ENCODE data around the gene KMT5C.

KMT5C gene

GRCh38 chr19:55304980-55305379 is 34.7 kb upstream of the KMT5C start:
- no peak overlapping the region for H3K14ac ChIP-seq (ENCODE audit: low read length in 2 of 2)
- 89% methylated on average over 13 of the region's 14 CpGs for WGBS

GRCh38 chr19:55305491-55305890 is 34.2 kb upstream of the KMT5C start:
- peaks cover 46 to 66% of the 10 kb centered on the region in 2 experiments for H3K36me3 ChIP-seq (ENCODE audit: control insufficient read depth in 1 of 2, insufficient read depth in 2 of 2, low read depth in 1 of 2, low read length in 2 of 2)
- no peak overlapping the region for H2BK5ac ChIP-seq (ENCODE audit: low read depth, low read length, poor library complexity, severe bottlenecking)
- no peak overlapping the region for H3K18ac ChIP-seq (ENCODE audit: low read depth in 1 of 2, low read length in 2 of 2)
- peak; percentile 30 for DNase-seq
- H2BK120ac ChIP-seq (ENCODE audit: low read depth, low read length), result no peak overlapping the region
- no peak overlapping the region for H3K14ac ChIP-seq (ENCODE audit: low read length in 2 of 2)
- H3K4me1 ChIP-seq (ENCODE audit: control insufficient read depth, insufficient read depth, low read depth, low read length), result peaks cover 11% of the 10 kb centered on the region
- no peak overlapping the region for H2BK15ac ChIP-seq (ENCODE audit: low read depth, poor library complexity, severe bottlenecking)
- no peak overlapping the region for H3K4me2 ChIP-seq (ENCODE audit: low read length, poor library complexity, severe bottlenecking)
- H3K79me1 ChIP-seq (replicated peaks; ENCODE audit: low read length, poor library complexity, severe bottlenecking), result no peaks in the 10 kb centered on the region
- H3K23ac ChIP-seq (ENCODE audit: low read length in 2 of 2), result no peak overlapping the region
- H2BK12ac ChIP-seq (ENCODE audit: low read length in 2 of 2), result no peak overlapping the region
- no peak overlapping the region for H2AK5ac ChIP-seq (ENCODE audit: low read length, severe bottlenecking)
- H3K9ac ChIP-seq (ENCODE audit: low read length), result no peak overlapping the region
- H4K8ac ChIP-seq (ENCODE audit: low read length), result no peak overlapping the region
- H3K9me3 ChIP-seq (ENCODE audit: control insufficient read depth, low read length), result no peaks in the 10 kb centered on the region
- H4K91ac ChIP-seq (ENCODE audit: low read length), result no peak overlapping the region
- H2AFZ ChIP-seq (ENCODE audit: low read depth, low read length), result no peak overlapping the region
- 83% methylated on average over 9 of the region's 9 CpGs for whole genome bisulfite sequencing
- no peak overlapping the region for H3K27ac ChIP-seq (ENCODE audit: low read length, poor library complexity, severe bottlenecking)
- no peak overlapping the region for H3K4ac ChIP-seq (ENCODE audit: low read depth in 1 of 2, low read length in 2 of 2)
- H3K4me3 ChIP-seq (ENCODE audit: insufficient read depth in 1 of 2, low read depth in 1 of 2, low read length in 2 of 2), result no peak overlapping the region
- no peaks in the 10 kb centered on the region for H3K27me3 ChIP-seq (ENCODE audit: control insufficient read depth in 1 of 2, insufficient read depth in 1 of 2, low read length in 2 of 2)

More at GRCh38 chr19:55304980-55305379, 34.7 kb upstream of the KMT5C start:
- H3K4me3 ChIP-seq (ENCODE audit: insufficient read depth in 1 of 2, low read depth in 1 of 2, low read length in 2 of 2), result no peak overlapping the region
- H2BK120ac ChIP-seq (ENCODE audit: low read depth, low read length), result no peak overlapping the region
- H2BK12ac ChIP-seq (ENCODE audit: low read length in 2 of 2), result no peak overlapping the region
- no peak overlapping the region for H4K91ac ChIP-seq (ENCODE audit: low read length)
- H3K9me3 ChIP-seq (ENCODE audit: control insufficient read depth, low read length), result no peaks in the 10 kb centered on the region
- no peak for DNase-seq
- no peak overlapping the region for H4K8ac ChIP-seq (ENCODE audit: low read length)
- no peak overlapping the region for H2AK5ac ChIP-seq (ENCODE audit: low read length, severe bottlenecking)
- peaks cover 11% of the 10 kb centered on the region for H3K4me1 ChIP-seq (ENCODE audit: control insufficient read depth, insufficient read depth, low read depth, low read length)
- H3K9ac ChIP-seq (ENCODE audit: low read length), result no peak overlapping the region
- no peak overlapping the region for H3K27ac ChIP-seq (ENCODE audit: low read length, poor library complexity, severe bottlenecking)
- H3K23ac ChIP-seq (ENCODE audit: low read length in 2 of 2), result no peak overlapping the region
- H3K27me3 ChIP-seq (ENCODE audit: control insufficient read depth in 1 of 2, insufficient read depth in 1 of 2, low read length in 2 of 2), result no peaks in the 10 kb centered on the region
- H3K18ac ChIP-seq (ENCODE audit: low read depth in 1 of 2, low read length in 2 of 2), result no peak overlapping the region
- H3K4me2 ChIP-seq (ENCODE audit: low read length, poor library complexity, severe bottlenecking), result no peak overlapping the region
- no peak overlapping the region for H2BK5ac ChIP-seq (ENCODE audit: low read depth, low read length, poor library complexity, severe bottlenecking)
- H3K4ac ChIP-seq (ENCODE audit: low read depth in 1 of 2, low read length in 2 of 2), result no peak overlapping the region
- H2BK15ac ChIP-seq (ENCODE audit: low read depth, poor library complexity, severe bottlenecking), result no peak overlapping the region
- no peak overlapping the region for H2AFZ ChIP-seq (ENCODE audit: low read depth, low read length)
- peaks cover 46 to 63% of the 10 kb centered on the region in 2 experiments for H3K36me3 ChIP-seq (ENCODE audit: control insufficient read depth in 1 of 2, insufficient read depth in 2 of 2, low read depth in 1 of 2, low read length in 2 of 2)
- H3K79me1 ChIP-seq (replicated peaks; ENCODE audit: low read length, poor library complexity, severe bottlenecking), result no peaks in the 10 kb centered on the region

- Histone ChIP-seq H3K27me3 (ENCODE audit: control insufficient read depth in 1 of 2, insufficient read depth in 1 of 2, low read length in 2 of 2) (no peaks in the 10 kb centered on the region), H4K8ac (ENCODE audit: low read length) (no peak overlapping the region), H3K4me2 (ENCODE audit: low read length, poor library complexity, severe bottlenecking) (no peak overlapping the region), H3K14ac (ENCODE audit: low read length in 2 of 2) (no peak overlapping the region), H4K91ac (ENCODE audit: low read length) (no peak overlapping the region), H2AFZ (ENCODE audit: low read depth, low read length) (no peak overlapping the region), H2AK5ac (ENCODE audit: low read length, severe bottlenecking) (no peak overlapping the region), H3K4me1 (ENCODE audit: control insufficient read depth, insufficient read depth, low read depth, low read length) (peaks cover 11% of the 10 kb centered on the region), H2BK5ac (ENCODE audit: low read depth, low read length, poor library complexity, severe bottlenecking) (no peak overlapping the region), H2BK12ac (ENCODE audit: low read length in 2 of 2) (no peak overlapping the region), H3K36me3 (ENCODE audit: control insufficient read depth in 1 of 2, insufficient read depth in 2 of 2, low read depth in 1 of 2, low read length in 2 of 2) (peaks cover 46 to 68% of the 10 kb centered on the region in 2 experiments), H3K79me1 (replicated peaks; ENCODE audit: low read length, poor library complexity, severe bottlenecking) (no peaks in the 10 kb centered on the region), H3K23ac (ENCODE audit: low read length in 2 of 2) (no peak overlapping the region), H3K4me3 (ENCODE audit: insufficient read depth in 1 of 2, low read depth in 1 of 2, low read length in 2 of 2) (no peak overlapping the region), H2BK120ac (ENCODE audit: low read depth, low read length) (no peak overlapping the region), H3K18ac (ENCODE audit: low read depth in 1 of 2, low read length in 2 of 2) (no peak overlapping the region), H3K4ac (ENCODE audit: low read depth in 1 of 2, low read length in 2 of 2) (no peak overlapping the region), H3K27ac (ENCODE audit: low read length, poor library complexity, severe bottlenecking) (no peak overlapping the region), H2BK15ac (ENCODE audit: low read depth, poor library complexity, severe bottlenecking) (no peak overlapping the region), H3K9me3 (ENCODE audit: control insufficient read depth, low read length) (no peaks in the 10 kb centered on the region), H3K9ac (ENCODE audit: low read length) (no peak overlapping the region)
- 93% methylated on average over 17 of the region's 17 CpGs for WGBS
- DNase-seq, result no peak
These were observed 33.6 kb upstream of the KMT5C start for GRCh38 chr19:55305983-55306562.

GRCh38 chr19:55306712-55307111 is 33.0 kb upstream of the KMT5C start:
- peaks cover 46 to 73% of the 10 kb centered on the region in 2 experiments for H3K36me3 ChIP-seq (ENCODE audit: control insufficient read depth in 1 of 2, insufficient read depth in 2 of 2, low read depth in 1 of 2, low read length in 2 of 2)
- WGBS, result 84% methylated on average over 2 of the region's 3 CpGs
- no peak for DNase-seq
- no peak overlapping the region for H3K4me3 ChIP-seq (ENCODE audit: insufficient read depth in 1 of 2, low read depth in 1 of 2, low read length in 2 of 2)
- no peak overlapping the region for H3K18ac ChIP-seq (ENCODE audit: low read depth in 1 of 2, low read length in 2 of 2)
- H3K9ac ChIP-seq (ENCODE audit: low read length), result no peak overlapping the region
- no peak overlapping the region for H2BK15ac ChIP-seq (ENCODE audit: low read depth, poor library complexity, severe bottlenecking)
- no peak overlapping the region for H2AK5ac ChIP-seq (ENCODE audit: low read length, severe bottlenecking)
- no peak overlapping the region for H3K4me2 ChIP-seq (ENCODE audit: low read length, poor library complexity, severe bottlenecking)
- H2BK12ac ChIP-seq (ENCODE audit: low read length in 2 of 2), result no peak overlapping the region
- no peak overlapping the region for H2AFZ ChIP-seq (ENCODE audit: low read depth, low read length)
- no peak overlapping the region for H3K4ac ChIP-seq (ENCODE audit: low read depth in 1 of 2, low read length in 2 of 2)
- H2BK120ac ChIP-seq (ENCODE audit: low read depth, low read length), result no peak overlapping the region
- no peaks in the 10 kb centered on the region for H3K9me3 ChIP-seq (ENCODE audit: control insufficient read depth, low read length)
- H3K27ac ChIP-seq (ENCODE audit: low read length, poor library complexity, severe bottlenecking), result no peak overlapping the region
- H2BK5ac ChIP-seq (ENCODE audit: low read depth, low read length, poor library complexity, severe bottlenecking), result no peak overlapping the region
- H3K27me3 ChIP-seq (ENCODE audit: control insufficient read depth in 1 of 2, insufficient read depth in 1 of 2, low read length in 2 of 2), result no peaks in the 10 kb centered on the region
- no peaks in the 10 kb centered on the region for H3K79me1 ChIP-seq (replicated peaks; ENCODE audit: low read length, poor library complexity, severe bottlenecking)
- H3K23ac ChIP-seq (ENCODE audit: low read length in 2 of 2), result no peak overlapping the region
- H3K14ac ChIP-seq (ENCODE audit: low read length in 2 of 2), result no peak overlapping the region
- H3K4me1 ChIP-seq (ENCODE audit: control insufficient read depth, insufficient read depth, low read depth, low read length), result peaks cover 6% of the 10 kb centered on the region
- no peak overlapping the region for H4K8ac ChIP-seq (ENCODE audit: low read length)
- no peak overlapping the region for H4K91ac ChIP-seq (ENCODE audit: low read length)

Measured in mesenchymal stem cell (in vitro differentiated cells and primary cell).